GM19324 (cell line): ENCODE data around the gene ABCG5.

Experiments used
- ATAC-seq: cut with Tn5 transposase; IDR thresholded peaks from one replicate; pipeline ENCODE4 v1.9.1; 2021; ENCODE audit warnings: mild to moderate bottlenecking, moderate library complexity; ENCODE audit not compliant: unreplicated experiment, low FRiP score

Gene ABCG5

DNA sequence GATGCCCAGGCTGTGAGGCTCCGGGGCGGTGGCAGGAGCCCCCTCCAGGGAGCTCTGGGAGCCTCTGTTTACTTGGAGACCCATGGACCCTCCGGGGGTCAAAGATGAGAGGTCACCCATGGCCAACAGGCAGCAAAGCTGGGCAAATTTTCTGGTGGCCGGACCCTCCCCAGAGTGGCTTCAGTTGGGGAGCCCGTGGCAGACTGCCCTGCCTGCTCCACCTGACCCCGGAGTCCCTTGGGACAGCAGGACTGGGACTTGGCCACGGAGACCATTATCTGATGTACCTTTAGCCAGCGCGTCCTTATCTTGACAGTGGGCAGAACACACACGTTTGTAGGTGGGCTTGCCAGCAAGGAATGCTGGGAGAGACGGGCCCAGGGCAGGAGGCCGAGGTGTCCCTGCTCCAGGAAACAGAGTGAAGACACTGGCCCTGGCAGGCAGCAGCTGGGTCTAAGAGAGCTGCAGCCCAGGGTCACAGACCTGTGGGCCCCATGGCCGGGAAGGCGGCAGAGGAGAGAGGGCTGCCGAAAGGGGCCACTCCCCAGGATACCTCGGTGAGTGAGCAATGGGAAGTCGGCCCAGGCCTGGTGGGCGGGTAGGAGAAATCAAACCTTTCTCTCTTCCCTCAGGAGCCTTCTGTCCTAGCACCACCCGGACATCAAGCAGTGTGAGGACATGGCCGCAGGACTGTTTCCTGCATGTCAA lies at the start of gene ABCG5, which contains the start of gene ABCG8:
Gene ABCG5, minus strand, starts transcription at position 280 of the 708 bp plus-strand sequence. Its CDS starts 160 bp downstream, at position 120.
Gene ABCG8, plus strand, starts transcription at position 412 of the 708 bp plus-strand sequence. Its CDS starts 83 bp downstream, at position 495.
- ATAC-seq, result no peak

DNA sequence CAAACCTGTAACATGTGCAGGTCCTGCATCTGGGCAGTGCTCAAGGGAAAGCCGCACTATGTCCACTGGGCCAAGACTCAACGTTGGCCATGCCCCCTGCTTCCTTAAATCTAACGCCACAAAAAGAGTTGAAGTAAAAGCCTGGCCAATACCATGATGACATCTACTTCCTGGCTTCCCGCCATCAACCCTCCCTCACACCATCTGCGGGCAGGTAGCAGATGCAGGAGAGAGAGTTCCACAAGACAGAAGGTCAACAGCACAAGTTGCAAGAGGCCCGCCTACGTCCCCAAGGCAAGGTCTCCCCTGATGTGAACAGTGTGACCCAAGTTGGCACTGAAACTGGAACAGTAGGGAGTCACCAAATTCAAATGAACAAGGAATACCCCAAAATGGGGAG lies 48.5 kb upstream of the ABCG5 start:
- no peak for ATAC-seq

DNA sequence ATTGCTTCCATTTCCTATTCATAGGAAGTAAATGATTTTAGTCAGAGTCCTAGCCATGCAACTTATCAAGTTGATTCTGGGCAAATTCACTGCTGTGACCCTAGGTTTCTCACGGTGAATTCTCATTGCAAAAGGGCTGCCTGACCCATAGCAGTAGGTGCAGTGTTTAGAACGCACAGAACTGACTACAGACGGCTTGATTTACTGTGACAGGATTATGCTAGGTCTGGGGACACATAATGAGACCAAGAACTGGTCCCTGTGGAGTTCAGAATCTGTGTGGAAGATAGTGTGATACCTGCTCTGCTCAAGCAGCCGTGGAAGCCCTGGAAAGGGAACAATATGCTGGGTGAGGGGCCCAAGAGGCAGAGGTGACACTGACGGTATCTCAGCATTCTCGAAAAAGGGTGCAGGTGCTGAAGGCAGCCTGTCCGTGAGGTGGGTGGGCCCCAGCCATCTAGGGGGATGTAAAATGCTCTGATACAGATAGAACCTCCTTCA lies 46.5 kb upstream of the ABCG5 start:
- no peak for ATAC-seq

DNA sequence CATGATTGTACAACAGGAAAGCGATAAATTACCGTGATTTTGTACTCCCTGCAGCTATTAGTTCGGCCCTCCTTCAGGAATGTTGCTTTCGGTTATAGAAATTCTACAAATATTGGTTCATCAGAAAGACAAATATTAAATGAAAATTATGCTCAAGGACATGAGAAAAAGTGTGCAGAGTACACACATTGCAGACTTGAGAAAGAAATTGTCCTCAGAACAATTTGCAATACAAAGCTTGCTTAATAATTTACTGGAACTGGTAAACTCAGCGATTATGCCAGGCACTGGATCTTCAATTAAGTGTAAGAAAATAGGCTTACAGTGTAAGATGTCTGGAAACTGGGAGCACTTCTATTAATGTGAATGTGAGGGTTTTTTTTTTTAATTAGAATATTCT lies 46.0 kb upstream of the ABCG5 start:
- no peak for ATAC-seq

DNA sequence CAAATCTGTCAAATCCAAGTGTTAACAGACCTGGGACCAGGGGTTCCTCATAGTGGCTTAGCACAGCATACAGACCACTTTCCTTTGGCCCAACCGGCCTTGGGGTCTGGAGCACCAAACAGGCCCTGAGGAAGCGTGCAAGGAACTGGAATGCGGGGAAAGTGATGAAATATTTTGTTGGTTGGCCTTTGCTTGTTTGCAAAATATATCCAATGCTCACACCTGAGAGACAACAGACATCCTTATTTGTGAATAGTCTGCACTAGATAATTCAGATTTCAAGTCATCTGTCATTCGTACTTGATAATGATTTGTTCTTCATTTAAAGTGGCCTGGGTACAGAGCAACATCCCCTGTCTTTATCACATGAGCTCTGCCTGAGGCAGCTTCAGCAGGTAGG lies 43.7 kb upstream of the ABCG5 start:
- no peak for ATAC-seq

DNA sequence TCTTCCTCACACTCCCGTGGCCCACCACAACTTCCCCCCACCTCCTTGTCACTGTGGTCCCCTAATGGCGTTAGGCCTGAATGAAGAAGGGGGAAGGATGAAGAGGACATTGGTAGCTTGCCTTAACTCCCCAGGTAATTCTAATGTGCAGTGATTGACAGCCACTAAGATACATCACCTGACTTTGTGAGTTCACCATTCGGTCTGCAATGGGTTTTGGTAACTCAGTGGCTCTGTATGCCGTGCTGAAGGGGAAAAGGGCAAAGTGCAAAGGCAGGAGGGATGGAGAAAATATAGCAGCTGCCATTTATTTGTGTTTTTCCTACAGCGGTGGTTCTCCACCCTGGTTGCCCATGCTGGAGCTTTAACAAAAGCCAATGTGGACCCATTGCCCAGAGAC lies 42.3 kb upstream of the ABCG5 start:
- ATAC-seq, result no peak

DNA sequence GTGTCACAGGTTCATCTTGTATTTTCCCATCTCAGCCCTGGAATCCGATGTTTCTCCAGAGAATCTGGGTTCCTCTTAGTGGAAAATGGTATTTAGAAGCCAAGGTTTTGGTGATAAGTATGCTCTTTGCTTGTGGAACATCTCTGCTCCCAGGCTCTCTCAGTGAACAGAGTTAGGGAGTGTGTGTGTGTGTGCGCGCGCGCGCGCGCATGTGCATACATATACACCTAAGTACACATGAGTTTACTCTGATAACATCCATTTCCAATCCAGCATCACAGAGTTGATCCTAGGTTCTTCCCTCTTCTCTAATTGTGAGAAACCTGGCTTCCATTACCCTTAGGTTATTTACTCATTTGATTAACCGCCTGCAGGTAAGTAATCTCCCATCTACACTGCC lies 41.8 kb upstream of the ABCG5 start:
- no peak for ATAC-seq

DNA sequence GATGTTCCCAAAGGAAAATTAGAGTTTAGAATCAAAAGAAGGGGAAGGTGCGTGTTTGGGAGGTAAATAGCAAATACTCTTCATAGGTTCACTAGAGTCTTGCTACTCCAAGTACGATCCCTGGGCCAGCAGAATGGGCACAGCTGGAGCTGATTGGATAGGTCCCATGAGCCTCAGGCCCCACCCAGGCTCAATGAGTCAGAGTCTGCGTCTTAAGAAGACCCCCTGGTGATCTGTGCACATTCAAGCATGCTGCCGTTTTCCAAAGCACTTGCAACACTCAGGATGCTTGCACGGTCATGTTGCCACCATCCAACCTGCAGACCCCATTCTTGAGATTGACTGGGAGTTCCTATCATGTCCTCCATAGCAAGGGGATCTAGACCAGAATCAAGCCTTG lies 40.6 kb upstream of the ABCG5 start:
- ATAC-seq, result no peak

DNA sequence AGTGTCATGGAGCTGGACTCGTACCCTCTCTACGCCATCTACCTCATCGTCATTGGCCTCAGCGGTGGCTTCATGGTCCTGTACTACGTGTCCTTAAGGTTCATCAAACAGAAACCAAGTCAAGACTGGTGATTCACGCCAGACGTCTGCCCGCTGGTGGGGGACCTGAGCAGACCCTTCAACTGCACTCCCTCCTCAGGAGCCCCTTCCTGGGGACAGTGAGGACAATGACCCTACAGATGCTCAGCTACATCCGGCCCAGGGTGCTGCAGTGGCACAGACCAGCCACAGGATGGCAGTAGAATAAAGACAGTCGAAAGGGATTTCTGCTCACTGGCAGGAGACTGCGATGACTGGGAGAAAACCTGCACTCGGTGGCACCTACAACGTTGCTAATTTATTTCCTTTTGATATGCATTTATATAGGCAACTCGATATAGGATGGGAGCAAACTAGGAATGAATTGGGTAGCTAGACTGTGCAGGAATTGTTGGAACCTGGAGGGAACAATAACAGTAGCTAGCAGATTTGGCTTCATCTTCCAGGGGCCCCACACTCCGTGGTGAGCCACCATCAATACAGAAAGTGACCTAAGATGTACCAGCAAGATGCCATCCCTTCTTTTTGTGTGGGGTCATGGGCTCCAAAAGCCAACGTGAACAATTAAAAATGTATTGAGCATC lies 39.3 kb upstream of the ABCG5 start:
- ATAC-seq, result no peak

DNA sequence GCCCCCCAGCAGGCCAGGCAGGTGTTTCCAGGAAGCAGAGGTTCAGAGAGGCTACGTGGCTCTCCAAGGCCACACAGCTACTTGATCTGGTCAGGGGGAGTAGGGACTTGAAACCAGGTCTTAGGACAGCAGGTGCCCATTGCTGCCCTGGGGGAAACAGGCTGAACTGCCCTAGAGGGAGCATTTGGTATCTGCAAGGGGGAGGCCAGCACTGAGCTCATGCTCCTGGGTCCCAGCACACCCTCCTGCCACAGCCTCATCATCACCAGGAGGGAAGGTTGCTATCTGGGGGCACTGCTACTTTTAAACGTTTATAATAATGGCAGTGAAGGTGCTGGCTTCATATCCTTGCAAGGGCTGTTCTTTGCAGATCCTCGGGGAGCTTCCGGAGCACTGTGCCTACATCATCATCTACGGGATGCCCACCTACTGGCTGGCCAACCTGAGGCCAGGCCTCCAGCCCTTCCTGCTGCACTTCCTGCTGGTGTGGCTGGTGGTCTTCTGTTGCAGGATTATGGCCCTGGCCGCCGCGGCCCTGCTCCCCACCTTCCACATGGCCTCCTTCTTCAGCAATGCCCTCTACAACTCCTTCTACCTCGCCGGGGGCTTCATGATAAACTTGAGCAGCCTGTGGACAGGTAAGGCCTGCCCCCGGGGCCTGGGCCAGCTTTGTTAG lies 36.3 kb upstream of the ABCG5 start:
- ATAC-seq, result no peak

DNA sequence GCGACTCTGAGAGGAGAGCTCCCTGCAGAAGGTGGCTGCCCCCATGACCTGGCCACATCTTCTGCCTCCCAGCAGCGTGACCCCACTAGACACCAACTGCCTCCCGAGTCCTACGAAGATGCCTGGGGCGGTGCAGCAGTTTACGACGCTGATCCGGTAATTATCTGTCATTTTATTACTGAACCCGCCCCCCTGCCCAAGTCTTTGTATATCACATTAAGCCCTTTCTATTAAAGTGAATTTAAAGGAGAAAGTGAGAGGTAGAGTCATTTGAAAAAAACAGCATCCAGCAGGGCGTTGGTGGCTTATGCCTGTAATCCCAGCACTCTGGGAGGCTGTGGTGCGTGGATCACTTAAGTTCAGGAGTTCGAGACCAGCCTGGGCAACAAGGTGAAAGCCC lies 33.5 kb upstream of the ABCG5 start:
- no peak for ATAC-seq

DNA sequence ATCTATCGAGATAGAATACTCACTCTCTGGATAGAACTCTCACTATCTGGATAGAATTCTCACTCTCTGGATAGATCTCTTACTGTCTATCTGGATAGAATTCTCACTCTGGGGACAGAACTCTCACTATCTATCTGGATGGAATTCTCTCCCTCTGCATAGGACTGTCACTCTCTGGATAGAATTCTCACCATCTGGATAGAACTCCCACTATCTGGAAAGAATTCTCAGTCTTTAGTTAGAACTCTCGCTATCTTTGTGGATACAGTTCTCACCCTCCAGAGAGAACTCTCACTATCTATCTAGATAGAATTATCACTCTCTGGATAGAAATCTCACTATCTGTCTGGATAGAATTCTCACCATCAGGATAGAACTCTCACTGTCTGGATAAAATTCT lies 16.7 kb upstream of the ABCG5 start:
- no peak for ATAC-seq

DNA sequence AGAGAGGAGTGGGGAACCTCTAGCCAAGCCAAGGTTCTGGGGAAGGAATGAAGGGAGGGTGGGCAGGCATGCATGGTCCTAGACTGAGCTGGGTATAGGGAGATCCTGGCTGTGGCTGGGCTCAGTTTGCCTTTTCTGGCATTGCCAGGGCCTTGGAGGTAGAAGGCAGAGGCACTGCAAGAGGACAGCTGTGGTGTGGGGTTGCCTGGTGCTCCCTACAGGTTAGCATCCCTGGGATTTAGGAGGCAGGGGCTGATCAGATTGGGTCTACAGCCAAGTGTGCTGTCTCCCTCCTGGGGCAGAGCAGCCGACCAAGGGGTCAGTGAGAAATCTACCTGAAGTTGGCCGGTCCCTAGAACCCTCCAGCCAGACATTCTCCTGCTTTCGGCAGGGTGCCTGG lies 16.0 kb upstream of the ABCG5 start:
- no peak for ATAC-seq

DNA sequence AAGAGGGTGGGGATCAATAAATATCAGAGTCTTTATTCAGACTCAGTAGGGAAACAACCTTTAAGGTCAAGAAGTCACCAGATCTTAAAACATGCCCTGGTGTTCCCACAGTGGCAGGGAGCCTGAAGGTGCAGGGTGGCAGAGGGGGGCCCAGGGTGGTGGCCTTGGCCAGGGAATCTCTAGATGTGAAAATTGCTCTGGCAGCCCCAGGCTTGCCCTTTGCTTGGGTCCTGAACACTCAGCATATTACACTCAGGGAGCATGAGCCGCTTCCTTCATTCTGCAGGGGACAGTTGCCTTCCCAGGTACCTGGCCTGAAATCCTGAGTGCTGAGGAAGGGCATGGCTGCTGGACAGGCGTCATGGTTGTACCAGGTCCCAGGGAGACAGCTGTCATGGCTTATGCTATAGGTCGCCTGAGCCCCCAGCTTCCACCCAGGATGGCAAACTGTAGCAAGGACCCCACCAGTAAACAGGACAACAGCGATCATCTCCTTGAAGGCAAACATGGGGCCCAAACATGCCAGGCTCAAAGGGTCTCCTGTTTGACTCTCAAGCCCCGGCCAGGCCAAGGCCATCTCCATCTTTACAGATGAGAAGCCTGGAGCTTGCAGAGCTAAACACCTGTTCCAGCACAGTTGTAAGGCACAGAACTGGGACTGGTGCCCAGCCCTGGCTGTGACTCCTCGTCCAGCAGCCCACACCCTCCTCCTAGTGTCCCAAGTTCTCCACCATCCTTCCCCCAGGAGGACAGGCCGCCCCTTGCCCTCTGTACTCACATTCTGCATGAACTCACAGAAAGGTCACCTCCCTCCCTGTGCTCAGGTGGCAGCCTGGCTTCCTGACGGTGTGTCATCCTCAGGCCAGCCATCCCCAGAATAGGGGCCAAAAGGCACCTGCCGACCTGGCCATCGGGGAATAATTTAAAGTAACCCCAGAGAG lies 14.8 kb upstream of the ABCG5 start:
- no peak for ATAC-seq

DNA sequence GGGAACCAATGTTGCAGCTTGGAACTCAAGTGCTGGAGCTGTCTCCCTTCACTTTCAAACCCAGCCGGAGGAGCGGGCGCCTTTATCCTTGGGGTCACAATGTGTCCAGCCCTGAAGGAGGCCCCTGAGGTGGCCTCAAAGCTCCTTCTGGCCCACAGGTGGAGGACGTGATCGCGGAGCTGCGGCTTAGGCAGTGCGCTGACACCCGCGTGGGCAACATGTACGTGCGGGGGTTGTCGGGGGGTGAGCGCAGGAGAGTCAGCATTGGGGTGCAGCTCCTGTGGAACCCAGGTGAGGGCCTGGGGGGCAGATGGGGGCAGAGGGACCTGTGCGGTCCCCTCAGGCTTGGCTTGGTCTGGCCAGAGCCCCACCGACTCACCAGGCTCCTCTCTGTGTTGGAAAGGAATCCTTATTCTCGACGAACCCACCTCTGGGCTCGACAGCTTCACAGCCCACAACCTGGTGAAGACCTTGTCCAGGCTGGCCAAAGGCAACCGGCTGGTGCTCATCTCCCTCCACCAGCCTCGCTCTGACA lies 13.6 kb upstream of the ABCG5 start:
- ATAC-seq, result no peak

DNA sequence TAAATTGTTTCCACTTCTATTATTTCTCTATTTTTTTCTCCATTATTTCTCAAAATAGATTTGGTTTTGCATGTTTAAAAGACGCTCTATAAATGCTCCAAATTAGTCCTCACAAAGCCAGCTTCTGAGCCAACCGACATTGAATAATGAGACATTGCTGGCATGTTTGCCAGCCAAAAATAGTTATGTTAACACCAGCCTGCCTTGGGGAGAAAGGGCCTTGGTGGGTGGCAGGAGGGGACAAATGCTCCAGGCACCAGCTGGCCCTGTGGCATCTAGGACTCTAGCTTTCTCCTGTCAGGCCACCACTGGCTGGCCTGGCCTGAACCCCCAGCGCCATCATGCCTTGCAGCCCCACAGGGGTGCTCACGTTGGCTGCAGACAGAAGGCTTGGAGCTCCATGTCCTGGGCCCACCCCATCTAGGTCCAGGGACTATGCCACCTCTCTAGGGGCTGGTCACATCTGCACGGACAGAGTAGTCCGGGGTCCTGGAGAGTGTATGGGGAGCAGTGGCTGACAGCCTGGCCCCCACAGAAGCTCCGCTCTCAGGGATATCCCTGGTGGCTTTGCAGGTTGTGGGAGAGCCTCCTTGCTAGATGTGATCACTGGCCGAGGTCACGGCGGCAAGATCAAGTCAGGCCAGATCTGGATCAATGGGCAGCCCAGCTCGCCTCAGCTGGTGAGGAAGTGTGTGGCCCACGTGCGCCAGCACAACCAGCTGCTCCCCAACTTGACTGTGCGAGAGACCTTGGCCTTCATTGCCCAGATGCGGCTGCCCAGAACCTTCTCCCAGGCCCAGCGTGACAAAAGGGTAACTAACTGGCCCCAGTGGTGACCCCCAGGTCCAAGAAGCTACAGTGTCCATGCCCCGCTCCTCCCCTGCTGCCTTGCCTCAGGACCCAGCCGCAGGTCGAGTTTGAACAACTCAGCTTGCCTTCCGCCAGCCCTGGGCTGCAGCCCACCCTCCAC lies 12.7 kb upstream of the ABCG5 start:
- no peak for ATAC-seq

DNA sequence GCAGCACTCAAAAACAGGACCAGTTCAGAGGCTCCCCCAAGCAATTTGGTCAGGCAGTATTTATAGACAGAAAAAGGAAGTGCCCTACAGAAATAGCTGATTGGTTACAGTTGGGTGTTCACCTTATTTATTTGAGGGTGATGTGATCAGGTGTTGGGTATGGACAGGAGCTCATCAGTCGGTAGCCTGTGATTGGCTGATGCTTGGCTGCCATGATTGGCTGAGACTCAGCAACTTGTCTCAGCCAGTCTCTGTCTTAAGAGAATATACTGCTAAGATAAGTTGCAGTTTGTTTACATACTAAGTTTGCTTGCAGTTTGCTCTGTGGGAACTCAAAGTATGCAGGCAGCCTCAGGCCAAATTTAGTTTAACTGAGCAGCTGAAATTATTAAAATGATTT lies 9.6 kb upstream of the ABCG5 start:
- no peak for ATAC-seq

DNA sequence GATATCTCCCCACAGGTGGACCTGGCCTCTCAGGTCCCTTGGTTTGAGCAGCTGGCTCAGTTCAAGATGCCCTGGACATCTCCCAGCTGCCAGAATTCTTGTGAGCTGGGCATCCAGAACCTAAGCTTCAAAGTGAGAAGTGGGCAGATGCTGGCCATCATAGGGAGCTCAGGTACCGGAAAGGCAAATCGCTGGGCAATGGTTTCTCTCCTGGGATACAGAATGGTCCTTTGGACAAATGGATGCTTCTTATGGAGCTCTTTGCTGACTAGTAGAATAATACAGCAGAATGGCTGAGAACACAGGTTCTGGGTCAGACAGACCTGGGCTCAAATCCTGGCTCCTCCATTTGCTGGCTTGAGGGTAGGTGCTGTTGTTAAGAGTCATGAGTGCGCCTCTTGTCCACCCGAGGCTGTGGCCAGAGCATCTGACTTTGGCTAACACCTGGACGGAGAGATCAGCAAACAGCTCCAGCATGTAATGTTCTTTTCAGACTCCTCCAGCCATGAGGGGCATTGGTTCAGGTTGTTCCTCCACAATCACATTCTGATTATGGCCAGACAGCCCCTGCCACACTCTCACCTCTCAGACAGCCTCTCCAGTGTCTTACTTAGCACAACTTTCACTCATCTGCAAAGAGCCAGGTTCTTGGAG lies 7.6 kb upstream of the ABCG5 start:
- ATAC-seq, result no peak
